Stimulated activated naive CD8-positive, alpha-beta T cell treated with anti-CD3 and anti-CD28 coated beads, Interleukin-15, Interleukin-2, amounts not matched to agents 100 U/mL and 50 U/mL, for 24 hours (primary cell): ENCODE results near the gene GNAI2.

Source experiments
- ATAC-seq: fragments of 150-1000 bp; cut with Tn5 transposase; one replicate; pipeline ENCODE4 v1.10.0; 2021
- DNase-seq: peaks from one replicate; pipeline ENCODE4 v3.0.0; 2021

The GNAI2 gene

GRCh38 chr3:50297896-50298725 lies 62.1 kb downstream of the GNAI2 start:
- no peak for ATAC-seq
- no peak for DNase-seq

GRCh38 chr3:50298836-50299637 lies 63.0 kb downstream of the GNAI2 start, which contains the start of the genes HYAL3 and NAA80:
Gene HYAL3, minus strand, starts transcription at chr3:50299405. Its CDS starts 3,803 bp downstream, at chr3:50295602.
Gene NAA80, minus strand, starts transcription at chr3:50299405. Its CDS starts 1,942 bp downstream, at chr3:50297463.
- peak; percentile 99 for DNase-seq
- peak; percentile 87 for ATAC-seq

GRCh38 chr3:50299638-50299928 lies 63.6 kb downstream of the GNAI2 start:
- DNase-seq: no peak
- no peak for ATAC-seq

GRCh38 chr3:50299929-50300680 lies 64.1 kb downstream of the GNAI2 start:
- DNase-seq (no peak), ATAC-seq (no peak)

GRCh38 chr3:50300681-50301254 lies 64.8 kb downstream of the GNAI2 start:
- DNase-seq: no peak
- no peak for ATAC-seq

GRCh38 chr3:50302095-50303012 lies 66.3 kb downstream of the GNAI2 start:
- DNase-seq: no peak
- no peak for ATAC-seq

GRCh38 chr3:50303013-50303815 lies 67.2 kb downstream of the GNAI2 start, which contains the start of gene HYAL1:
Gene HYAL1, minus strand, starts transcription at chr3:50303574. Its CDS starts 618 bp downstream, at chr3:50302956.
- ATAC-seq: no peak
- DNase-seq: no peak

- no peak for DNase-seq
These were observed 68.6 kb downstream of the GNAI2 start for GRCh38 chr3:50304601-50305000.

More at GRCh38 chr3:50304601-50305000, 68.6 kb downstream of the GNAI2 start:
- peak; percentile 47 for ATAC-seq
